GM12875 (cell line): ENCODE measurements around the gene ZFYVE19.

Experiments used
- H3K4me3 ChIP-seq: one replicate; pipeline ENCODE4 v1.5.1; 2011; ENCODE audit warnings: low read depth, low read length, control low read depth
- TF ChIP-seq, protein P1 (sequence below): IDR thresholded peaks from 2 replicates; pipeline ENCODE4 v1.5.1; 2011; ENCODE audit warnings: low read depth, mild to moderate bottlenecking, control low read depth, inconsistent platforms, low read length, moderate library complexity, borderline replicate concordance; ENCODE audit not compliant: insufficient read depth

The ZFYVE19 gene

DNA sequence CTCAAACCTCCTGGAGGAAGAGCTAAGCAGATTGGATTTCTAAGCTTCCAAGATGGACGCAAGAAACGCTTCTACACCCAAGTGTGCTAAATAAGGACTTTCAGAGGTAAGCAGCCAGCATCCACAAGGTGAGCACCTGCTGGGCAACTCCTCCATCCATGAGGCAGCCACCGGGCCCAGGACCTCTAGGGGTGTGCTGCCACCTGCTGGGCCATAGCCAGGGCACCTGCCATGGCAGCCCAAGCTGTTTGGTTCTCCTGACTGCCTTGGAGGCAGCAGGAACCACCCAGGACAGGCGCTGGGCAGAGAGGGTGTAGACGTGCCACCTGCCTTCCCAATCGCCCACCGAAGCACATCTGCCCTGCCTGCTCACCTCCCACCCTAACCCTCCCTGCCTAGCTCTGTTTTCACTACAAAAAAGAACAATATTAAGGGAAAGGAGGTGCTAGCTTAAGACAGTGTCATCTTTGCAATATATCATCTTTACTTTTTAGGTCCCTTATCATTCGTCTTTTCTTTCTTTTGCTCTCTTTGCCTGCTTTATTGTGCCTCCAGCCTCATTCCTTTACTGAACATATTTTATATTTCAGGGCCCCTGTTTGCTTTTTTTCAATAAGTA is 24.2 kb upstream of the ZFYVE19 start:
- TF ChIP-seq, protein P1, sequence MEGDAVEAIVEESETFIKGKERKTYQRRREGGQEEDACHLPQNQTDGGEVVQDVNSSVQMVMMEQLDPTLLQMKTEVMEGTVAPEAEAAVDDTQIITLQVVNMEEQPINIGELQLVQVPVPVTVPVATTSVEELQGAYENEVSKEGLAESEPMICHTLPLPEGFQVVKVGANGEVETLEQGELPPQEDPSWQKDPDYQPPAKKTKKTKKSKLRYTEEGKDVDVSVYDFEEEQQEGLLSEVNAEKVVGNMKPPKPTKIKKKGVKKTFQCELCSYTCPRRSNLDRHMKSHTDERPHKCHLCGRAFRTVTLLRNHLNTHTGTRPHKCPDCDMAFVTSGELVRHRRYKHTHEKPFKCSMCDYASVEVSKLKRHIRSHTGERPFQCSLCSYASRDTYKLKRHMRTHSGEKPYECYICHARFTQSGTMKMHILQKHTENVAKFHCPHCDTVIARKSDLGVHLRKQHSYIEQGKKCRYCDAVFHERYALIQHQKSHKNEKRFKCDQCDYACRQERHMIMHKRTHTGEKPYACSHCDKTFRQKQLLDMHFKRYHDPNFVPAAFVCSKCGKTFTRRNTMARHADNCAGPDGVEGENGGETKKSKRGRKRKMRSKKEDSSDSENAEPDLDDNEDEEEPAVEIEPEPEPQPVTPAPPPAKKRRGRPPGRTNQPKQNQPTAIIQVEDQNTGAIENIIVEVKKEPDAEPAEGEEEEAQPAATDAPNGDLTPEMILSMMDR: peak; percentile 95
- H3K4me3 ChIP-seq: no peak overlapping the region

DNA sequence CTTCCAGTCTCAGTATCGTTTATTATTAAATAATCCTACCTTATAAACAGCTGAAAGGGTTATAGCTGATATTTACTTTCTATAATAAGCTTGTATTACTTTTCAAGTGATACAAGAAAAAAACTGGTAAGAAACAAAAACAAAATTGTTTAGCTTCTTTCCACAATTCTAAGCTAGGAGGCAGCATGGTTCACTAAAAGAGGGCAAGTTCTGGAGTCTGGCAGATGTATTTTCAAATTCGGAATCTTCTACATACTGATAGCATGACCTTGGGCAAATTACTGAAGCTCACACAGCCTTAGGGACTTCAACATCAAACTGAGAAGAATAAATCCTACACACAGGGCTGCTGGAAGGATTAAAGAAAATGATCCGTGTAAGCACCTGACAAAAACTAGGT is 21.7 kb upstream of the ZFYVE19 start:
- H3K4me3 ChIP-seq: no peak overlapping the region
- TF ChIP-seq, protein P1: no peak

DNA sequence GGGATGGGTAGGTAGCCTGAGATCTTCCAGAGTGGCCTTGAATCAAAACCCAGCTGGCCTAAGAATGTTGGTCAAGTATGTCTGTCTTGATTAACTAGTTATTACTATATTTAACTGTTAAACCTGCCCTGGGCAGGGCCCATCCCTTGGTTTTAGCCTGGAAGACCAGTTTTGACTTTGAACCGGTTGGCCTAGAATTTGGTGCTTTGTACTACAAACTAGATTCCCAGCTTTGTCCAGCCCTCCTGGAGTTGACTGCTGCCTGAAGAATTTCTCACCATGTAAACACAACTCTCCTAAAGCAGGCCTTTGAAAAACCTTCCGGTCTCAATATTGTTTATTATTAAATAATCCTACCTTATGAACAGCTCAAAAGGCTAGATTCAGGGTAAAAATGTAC is 21.1 kb upstream of the ZFYVE19 start:
- TF ChIP-seq, protein P1: no peak
- no peak overlapping the region for H3K4me3 ChIP-seq

DNA sequence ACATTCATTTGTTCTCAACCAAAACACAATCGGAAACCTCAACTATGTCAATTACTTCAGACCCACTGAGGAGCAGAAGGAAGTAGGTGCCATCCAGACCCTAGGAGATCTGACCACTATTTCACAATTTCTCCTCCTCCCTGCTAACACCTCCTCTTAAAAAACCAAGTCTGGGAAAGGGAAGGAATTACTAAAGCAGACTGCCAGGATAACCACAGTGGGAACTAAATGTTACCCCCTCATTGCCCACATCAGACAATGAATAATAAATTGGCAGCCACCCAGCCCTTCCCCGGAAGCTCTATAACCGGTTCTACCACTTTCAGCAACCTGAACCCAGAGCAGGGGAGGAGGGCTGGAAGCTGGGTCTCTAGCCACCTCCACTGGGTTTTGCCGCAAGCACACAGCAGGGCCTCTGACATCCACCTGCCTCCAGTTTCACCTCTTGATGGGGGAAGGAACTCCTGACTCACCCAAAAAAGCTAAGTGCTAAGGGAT is 19.5 kb upstream of the ZFYVE19 start:
- TF ChIP-seq, protein P1: no peak
- no peak overlapping the region for H3K4me3 ChIP-seq

DNA sequence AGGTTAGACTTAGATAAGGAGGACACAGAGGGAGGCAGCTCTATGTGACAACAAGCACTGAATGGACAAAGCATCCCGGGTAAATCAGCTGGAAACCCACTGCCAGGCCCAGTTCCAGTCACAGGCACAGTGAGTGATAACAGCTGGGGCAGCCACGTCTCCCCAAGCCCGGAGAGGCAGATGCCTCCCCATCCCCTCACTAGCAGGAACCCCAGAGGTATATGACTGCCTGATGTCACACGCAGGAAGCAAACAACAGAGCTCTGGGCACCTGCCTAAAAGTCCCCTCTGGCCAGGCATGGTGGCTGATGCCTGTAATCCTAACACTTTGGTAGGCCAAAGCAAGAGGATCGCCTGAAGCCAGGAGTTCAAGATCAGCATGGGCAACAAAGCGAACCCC is 18.9 kb upstream of the ZFYVE19 start:
- TF ChIP-seq, protein P1: no peak
- H3K4me3 ChIP-seq: no peak overlapping the region

DNA sequence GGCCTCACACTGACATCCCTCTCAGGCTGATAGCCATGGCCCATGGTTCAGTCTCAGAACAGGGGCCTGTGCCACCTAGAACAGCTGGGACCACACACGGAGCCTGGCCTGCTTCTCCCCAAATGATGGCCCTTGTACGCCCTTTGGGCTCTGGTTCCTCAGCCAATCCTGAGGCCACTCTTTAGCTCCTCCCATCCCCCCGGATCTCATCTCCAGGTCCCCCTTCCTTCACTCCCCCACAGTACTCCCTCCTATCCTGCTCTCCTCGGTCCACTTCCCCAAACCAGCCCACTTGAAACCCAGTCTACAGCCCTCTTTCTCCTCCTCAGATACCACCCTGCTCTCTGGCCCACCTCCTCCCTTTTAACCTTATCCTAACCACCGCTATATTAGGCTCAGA is 17.8 kb upstream of the ZFYVE19 start:
- H3K4me3 ChIP-seq: no peak overlapping the region
- TF ChIP-seq, protein P1: no peak

DNA sequence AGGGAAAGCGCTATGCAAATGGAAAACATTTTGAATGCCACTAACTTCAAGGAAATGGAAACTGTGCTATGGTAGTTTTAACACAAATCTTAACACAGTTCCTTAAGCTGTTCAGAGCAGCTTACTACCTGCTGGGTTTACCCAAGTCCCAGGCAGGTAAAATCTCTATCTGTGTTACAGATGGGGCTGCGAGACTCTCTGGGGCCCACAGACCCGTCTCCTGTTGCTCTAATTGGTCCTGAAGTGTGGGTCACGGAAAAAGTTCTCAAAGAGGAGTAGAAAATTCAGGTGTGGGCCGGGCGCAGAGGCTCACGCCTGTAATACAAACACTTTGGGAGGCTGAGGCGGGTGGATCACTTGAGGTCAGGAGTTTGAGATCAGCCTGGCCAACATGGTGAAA is 16.9 kb upstream of the ZFYVE19 start:
- no peak overlapping the region for H3K4me3 ChIP-seq
- TF ChIP-seq, protein P1: no peak
